Activated CD8-positive, alpha-beta memory T cell treated with anti-CD3 and anti-CD28 coated beads, Interleukin-2, amount 50 U/mL, for 24 hours (primary cell): ENCODE measurements around the gene LGALS9B.
"Not testable (repeated sequence)": the region's sequence is repeated elsewhere in the genome, so short reads cannot be mapped to it uniquely, and the experiment has no call there.

Experiments
- DNase-seq: peaks from one replicate; pipeline ENCODE4 v3.0.0-alpha.2; 2020; ENCODE audit errors: extremely low read depth

The LGALS9B gene

GRCh38 chr17:20416381-20416911 lies 50.9 kb downstream of the LGALS9B start:
- not testable (repeated sequence) for DNase-seq

- not testable (repeated sequence) for DNase-seq
These were observed 51.9 kb downstream of the LGALS9B start for GRCh38 chr17:20415479-20415878.

GRCh38 chr17:20401306-20402022 lies 65.9 kb downstream of the LGALS9B start:
- DNase-seq = not testable (repeated sequence)

GRCh38 chr17:20400559-20401305 lies 66.6 kb downstream of the LGALS9B start:
- DNase-seq = not testable (repeated sequence)
